Measurements from ENCODE around the gene TEX26.
"Not testable (repeated sequence)": the region's sequence is repeated elsewhere in the genome, so short reads cannot be mapped to it uniquely, and the experiment has no call there.

TEX26 gene

GRCh38 chr13:30926781-30927180, 5.7 kb upstream of the TEX26 start:
- Histone ChIP-seq H3K27ac (no peak overlapping the region), H3K9ac (ENCODE audit: insufficient read length) (no peak overlapping the region), H3K9me3 (ENCODE audit: low read depth, low read length) (no peaks in the 10 kb centered on the region), H3K4me3 (no peak overlapping the region), H3K36me3 (ENCODE audit: insufficient read depth, low read length) (no peaks in the 10 kb centered on the region)
- no peak for TF ChIP-seq POLR2AphosphoS5 (IDR thresholded peaks at IDR 0.05; ENCODE audit: borderline replicate concordance, low read depth, low read length)
- TF ChIP-seq FOXP2 (optimal IDR thresholded peaks at IDR 0.05; ENCODE audit: control extremely low read depth, extremely low read length, insufficient read depth), result no peak
- TF ChIP-seq EZH2 (IDR thresholded peaks at IDR 0.05), result no peak
- no peak for DNase-seq (ENCODE audit: low read depth, low spot score)

GRCh38 chr13:30927188-30927587, 5.3 kb upstream of the TEX26 start:
- DNase-seq (ENCODE audit: low read depth, low spot score); H3K27ac ChIP-seq; H3K36me3 ChIP-seq (ENCODE audit: insufficient read depth, low read length); H3K9ac ChIP-seq (ENCODE audit: insufficient read length); H3K9me3 ChIP-seq (ENCODE audit: low read depth, low read length); H3K4me3 ChIP-seq: not testable (repeated sequence)

GRCh38 chr13:30927595-30927994, 4.9 kb upstream of the TEX26 start:
- Histone ChIP-seq H3K4me3 (no peak overlapping the region), H3K27ac (no peak overlapping the region), H3K36me3 (ENCODE audit: insufficient read depth, low read length) (no peaks in the 10 kb centered on the region), H3K9ac (ENCODE audit: insufficient read length) (no peak overlapping the region), H3K9me3 (ENCODE audit: low read depth, low read length) (no peaks in the 10 kb centered on the region)
- DNase-seq (ENCODE audit: low read depth, low spot score), result no peak
- TF ChIP-seq POLR2AphosphoS5 (IDR thresholded peaks at IDR 0.05; ENCODE audit: borderline replicate concordance, low read depth, low read length) (no peak), EZH2 (IDR thresholded peaks at IDR 0.05) (no peak), FOXP2 (optimal IDR thresholded peaks at IDR 0.05; ENCODE audit: control extremely low read depth, extremely low read length, insufficient read depth) (no peak)

- Histone ChIP-seq H3K27ac (no peak overlapping the region), H3K4me3 (no peak overlapping the region), H3K36me3 (ENCODE audit: insufficient read depth, low read length) (no peaks in the 10 kb centered on the region), H3K9me3 (ENCODE audit: low read depth, low read length) (no peaks in the 10 kb centered on the region), H3K9ac (ENCODE audit: insufficient read length) (no peak overlapping the region)
- DNase-seq (ENCODE audit: low read depth, low spot score), result no peak
- TF ChIP-seq EZH2 (IDR thresholded peaks at IDR 0.05) (no peak), FOXP2 (optimal IDR thresholded peaks at IDR 0.05; ENCODE audit: control extremely low read depth, extremely low read length, insufficient read depth) (no peak), POLR2AphosphoS5 (IDR thresholded peaks at IDR 0.05; ENCODE audit: borderline replicate concordance, low read depth, low read length) (no peak)
Measured at GRCh38 chr13:30928978-30929377, 3.5 kb upstream of the TEX26 start.

- Histone ChIP-seq H3K9ac (ENCODE audit: insufficient read length) (no peak overlapping the region), H3K27ac (no peak overlapping the region), H3K4me3 (no peak overlapping the region), H3K9me3 (ENCODE audit: low read depth, low read length) (no peaks in the 10 kb centered on the region), H3K36me3 (ENCODE audit: insufficient read depth, low read length) (no peaks in the 10 kb centered on the region)
- no peak for DNase-seq (ENCODE audit: low read depth, low spot score)
- no peak for TF ChIP-seq FOXP2 (optimal IDR thresholded peaks at IDR 0.05; ENCODE audit: control extremely low read depth, extremely low read length, insufficient read depth)
- no peak for TF ChIP-seq EZH2 (IDR thresholded peaks at IDR 0.05)
- TF ChIP-seq POLR2AphosphoS5 (IDR thresholded peaks at IDR 0.05; ENCODE audit: borderline replicate concordance, low read depth, low read length), result no peak
Measured at GRCh38 chr13:30933354-30933670, 856 bp downstream of the TEX26 start.

- Histone ChIP-seq H3K9ac (ENCODE audit: insufficient read length) (no peak overlapping the region), H3K4me3 (no peak overlapping the region), H3K27ac (no peak overlapping the region), H3K9me3 (ENCODE audit: low read depth, low read length) (no peaks in the 10 kb centered on the region), H3K36me3 (ENCODE audit: insufficient read depth, low read length) (no peaks in the 10 kb centered on the region)
- TF ChIP-seq POLR2AphosphoS5 (IDR thresholded peaks at IDR 0.05; ENCODE audit: borderline replicate concordance, low read depth, low read length) (no peak), EZH2 (IDR thresholded peaks at IDR 0.05) (no peak), FOXP2 (optimal IDR thresholded peaks at IDR 0.05; ENCODE audit: control extremely low read depth, extremely low read length, insufficient read depth) (no peak)
- no peak for DNase-seq (ENCODE audit: low read depth, low spot score)
Measured at GRCh38 chr13:30934381-30934780, 1.9 kb downstream of the TEX26 start.

GRCh38 chr13:30934803-30935202, 2.3 kb downstream of the TEX26 start:
- Histone ChIP-seq H3K9me3 (ENCODE audit: low read depth, low read length) (no peaks in the 10 kb centered on the region), H3K4me3 (no peak overlapping the region), H3K27ac (no peak overlapping the region), H3K36me3 (ENCODE audit: insufficient read depth, low read length) (no peaks in the 10 kb centered on the region), H3K9ac (ENCODE audit: insufficient read length) (no peak overlapping the region)
- no peak for DNase-seq (ENCODE audit: low read depth, low spot score)
- TF ChIP-seq FOXP2 (optimal IDR thresholded peaks at IDR 0.05; ENCODE audit: control extremely low read depth, extremely low read length, insufficient read depth) (no peak), POLR2AphosphoS5 (IDR thresholded peaks at IDR 0.05; ENCODE audit: borderline replicate concordance, low read depth, low read length) (no peak), EZH2 (IDR thresholded peaks at IDR 0.05) (no peak)

- no peak overlapping the region for H3K27ac ChIP-seq
- TF ChIP-seq FOXP2 (optimal IDR thresholded peaks at IDR 0.05; ENCODE audit: control extremely low read depth, extremely low read length, insufficient read depth) (no peak), EZH2 (IDR thresholded peaks at IDR 0.05) (no peak), POLR2AphosphoS5 (IDR thresholded peaks at IDR 0.05; ENCODE audit: borderline replicate concordance, low read depth, low read length) (no peak)
- no peak for DNase-seq (ENCODE audit: low read depth, low spot score)
- H3K4me3 ChIP-seq, result no peak overlapping the region
- H3K36me3 ChIP-seq (ENCODE audit: insufficient read depth, low read length), result no peaks in the 10 kb centered on the region
- no peaks in the 10 kb centered on the region for H3K9me3 ChIP-seq (ENCODE audit: low read depth, low read length)
- no peak overlapping the region for H3K9ac ChIP-seq (ENCODE audit: insufficient read length)
Measured at GRCh38 chr13:30936971-30937370, 4.5 kb downstream of the TEX26 start.

GRCh38 chr13:30943881-30944280, 11.4 kb downstream of the TEX26 start:
- Histone ChIP-seq H3K4me3 (no peak overlapping the region), H3K27ac (no peak overlapping the region), H3K36me3 (ENCODE audit: insufficient read depth, low read length) (no peaks in the 10 kb centered on the region), H3K9ac (ENCODE audit: insufficient read length) (no peak overlapping the region), H3K9me3 (ENCODE audit: low read depth, low read length) (no peaks in the 10 kb centered on the region)
- TF ChIP-seq FOXP2 (optimal IDR thresholded peaks at IDR 0.05; ENCODE audit: control extremely low read depth, extremely low read length, insufficient read depth) (no peak), POLR2AphosphoS5 (IDR thresholded peaks at IDR 0.05; ENCODE audit: borderline replicate concordance, low read depth, low read length) (no peak), EZH2 (IDR thresholded peaks at IDR 0.05) (no peak)
- DNase-seq (ENCODE audit: low read depth, low spot score), result no peak
